Measurements from ENCODE around the gene ABCG4.
A peak's percentile ranks its signal among the peaks of the same experiment; 100 is the strongest.
"Not testable (repeated sequence)": the region's sequence is repeated elsewhere in the genome, so short reads cannot be mapped to it uniquely, and the experiment has no call there.

Gene ABCG4

GRCh38 chr11:119155733-119156492, 7.1 kb downstream of the ABCG4 start:
- DNase-seq, result no peak

DNA sequence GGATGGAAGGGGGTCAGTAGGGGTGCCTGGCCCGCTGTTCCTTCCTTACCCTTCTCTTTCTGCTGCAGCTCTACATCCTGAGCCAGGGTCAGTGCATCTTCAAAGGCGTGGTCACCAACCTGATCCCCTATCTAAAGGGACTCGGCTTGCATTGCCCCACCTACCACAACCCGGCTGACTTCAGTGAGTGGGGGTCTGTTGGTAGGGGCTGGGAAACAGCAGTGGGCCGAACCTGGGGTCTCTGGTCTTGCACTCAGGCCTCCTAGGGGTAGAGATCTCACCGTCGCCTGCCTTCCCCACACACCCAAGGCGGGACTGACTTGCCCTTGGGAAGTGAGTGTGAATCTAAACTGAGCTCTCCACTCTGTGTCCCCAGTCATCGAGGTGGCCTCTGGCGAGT, 7.6 kb downstream of the ABCG4 start:
- DNase-seq, result no peak

DNA sequence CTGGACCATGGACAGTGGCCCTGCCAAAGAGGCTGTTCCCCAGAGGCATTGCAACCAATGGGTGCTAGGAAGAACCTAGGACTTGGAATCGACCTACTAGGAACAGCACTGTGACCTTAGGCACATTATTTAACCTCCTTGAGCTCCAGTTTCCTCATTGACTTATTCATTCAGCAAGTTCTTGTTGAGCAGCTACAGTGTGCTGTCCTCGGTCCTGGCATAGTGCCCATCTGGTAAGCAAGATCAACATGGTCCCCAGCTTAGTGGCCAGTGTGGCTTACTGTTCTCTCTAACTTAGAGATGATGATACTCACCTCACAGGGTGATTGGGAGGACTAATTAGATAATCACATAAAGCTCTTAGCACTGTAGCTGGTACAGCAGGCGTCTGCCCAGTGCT, 8.2 kb downstream of the ABCG4 start:
- DNase-seq, result no peak

DNA sequence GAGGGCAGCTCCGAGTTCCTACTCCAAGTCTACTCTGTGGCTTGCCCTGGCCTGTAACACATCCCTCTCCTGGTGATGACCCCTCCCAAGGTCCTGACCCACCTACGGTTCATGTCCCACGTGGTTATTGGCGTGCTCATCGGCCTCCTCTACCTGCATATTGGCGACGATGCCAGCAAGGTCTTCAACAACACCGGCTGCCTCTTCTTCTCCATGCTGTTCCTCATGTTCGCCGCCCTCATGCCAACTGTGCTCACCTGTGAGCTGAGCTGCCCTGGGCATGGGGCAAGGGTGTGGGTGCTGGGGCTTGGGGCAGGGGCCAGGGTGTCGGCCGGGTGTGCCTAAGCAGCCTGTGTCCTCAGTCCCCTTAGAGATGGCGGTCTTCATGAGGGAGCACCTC, 9.6 kb downstream of the ABCG4 start:
- no peak for DNase-seq

DNA sequence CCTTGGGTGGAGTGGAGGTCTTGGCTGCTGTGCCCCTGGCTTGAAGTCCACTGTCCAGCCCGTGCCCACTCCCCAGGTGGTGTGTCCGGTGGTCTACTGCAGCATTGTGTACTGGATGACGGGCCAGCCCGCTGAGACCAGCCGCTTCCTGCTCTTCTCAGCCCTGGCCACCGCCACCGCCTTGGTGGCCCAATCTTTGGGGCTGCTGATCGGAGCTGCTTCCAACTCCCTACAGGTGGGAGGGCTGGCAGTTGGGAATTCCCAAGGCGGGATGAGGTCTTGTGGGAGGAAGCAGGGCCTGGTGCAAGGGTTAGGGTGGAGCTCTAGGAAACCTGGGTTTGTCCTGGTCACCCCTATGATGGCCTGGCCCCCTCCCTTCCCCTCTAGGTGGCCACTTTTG, 11.3 kb downstream of the ABCG4 start:
- DNase-seq, result no peak

- no peak for DNase-seq
These were observed 13.0 kb downstream of the ABCG4 start for GRCh38 chr11:119161871-119162270.

- no peak for DNase-seq
These were observed 17.7 kb downstream of the ABCG4 start for GRCh38 chr11:119166368-119167076.

- DNase-seq, result not testable (repeated sequence)
These were observed 18.2 kb downstream of the ABCG4 start for GRCh38 chr11:119167077-119167458.

- DNase-seq, result no peak
These were observed 19.1 kb downstream of the ABCG4 start for GRCh38 chr11:119167933-119168332.

- DNase-seq, result peak; percentile 86
These were observed 19.8 kb downstream of the ABCG4 start, which contains the start of gene NLRX1 for GRCh38 chr11:119168471-119169281. Gene NLRX1 (plus strand): TSS chr11:119168725. CDS start chr11:119171404, 2,679 bp downstream.

DNA sequence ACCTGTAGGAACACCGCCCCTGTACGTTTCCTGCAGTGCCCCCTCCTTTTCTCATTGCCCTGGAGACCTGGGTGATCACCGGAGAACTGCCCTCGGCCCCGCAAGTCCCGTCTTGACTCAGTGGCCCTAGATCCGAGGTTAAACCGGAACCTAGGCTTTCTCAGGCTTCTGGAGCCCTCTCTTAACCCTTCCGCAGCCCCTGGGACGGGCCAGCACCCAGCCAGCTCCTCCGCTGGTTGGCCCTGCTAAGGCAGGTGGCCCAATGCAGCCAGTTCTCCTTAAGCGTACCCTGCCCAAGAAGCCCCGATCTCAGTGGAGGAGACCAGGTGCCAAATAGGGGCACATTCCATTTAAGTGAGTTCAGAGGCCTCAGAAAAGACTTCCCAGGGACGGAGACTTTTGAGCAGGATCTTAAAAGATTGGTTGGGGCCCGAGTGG, 20.4 kb downstream of the ABCG4 start:
- DNase-seq, result peak; percentile 35

DNA sequence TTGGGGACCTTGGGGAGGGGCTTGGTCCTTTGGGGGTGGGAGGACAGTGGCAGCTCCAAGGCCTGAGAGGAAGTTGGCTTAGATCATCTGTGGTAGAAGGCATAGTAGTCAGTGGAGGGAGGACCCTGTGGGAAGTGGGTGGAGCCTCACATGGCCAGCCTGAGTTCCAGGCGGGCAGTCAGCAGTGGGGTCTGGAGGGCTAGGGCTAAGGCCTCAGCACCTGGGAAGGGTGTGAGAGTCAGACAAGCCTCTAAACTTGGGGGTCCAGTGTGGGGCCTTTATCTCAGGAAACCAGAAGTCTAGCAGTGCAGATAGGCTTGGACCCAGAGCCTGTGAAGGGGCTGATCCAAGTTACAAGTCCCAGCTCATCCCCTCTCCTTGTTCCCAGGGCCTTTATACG, 23.7 kb downstream of the ABCG4 start:
- no peak for DNase-seq

DNA sequence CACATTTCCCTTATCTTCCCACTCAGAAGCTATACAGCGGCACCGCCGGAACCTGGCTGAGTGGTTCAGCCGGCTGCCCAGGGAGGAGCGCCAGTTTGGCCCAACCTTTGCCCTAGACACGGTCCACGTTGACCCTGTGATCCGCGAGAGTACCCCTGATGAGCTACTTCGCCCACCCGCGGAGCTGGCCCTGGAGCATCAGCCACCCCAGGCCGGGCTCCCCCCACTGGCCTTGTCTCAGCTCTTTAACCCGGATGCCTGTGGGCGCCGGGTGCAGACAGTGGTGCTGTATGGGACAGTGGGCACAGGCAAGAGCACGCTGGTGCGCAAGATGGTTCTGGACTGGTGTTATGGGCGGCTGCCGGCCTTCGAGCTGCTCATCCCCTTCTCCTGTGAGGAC, 24.6 kb downstream of the ABCG4 start:
- no peak for DNase-seq

GRCh38 chr11:119175493-119176077, 26.7 kb downstream of the ABCG4 start:
- no peak for DNase-seq

DNA sequence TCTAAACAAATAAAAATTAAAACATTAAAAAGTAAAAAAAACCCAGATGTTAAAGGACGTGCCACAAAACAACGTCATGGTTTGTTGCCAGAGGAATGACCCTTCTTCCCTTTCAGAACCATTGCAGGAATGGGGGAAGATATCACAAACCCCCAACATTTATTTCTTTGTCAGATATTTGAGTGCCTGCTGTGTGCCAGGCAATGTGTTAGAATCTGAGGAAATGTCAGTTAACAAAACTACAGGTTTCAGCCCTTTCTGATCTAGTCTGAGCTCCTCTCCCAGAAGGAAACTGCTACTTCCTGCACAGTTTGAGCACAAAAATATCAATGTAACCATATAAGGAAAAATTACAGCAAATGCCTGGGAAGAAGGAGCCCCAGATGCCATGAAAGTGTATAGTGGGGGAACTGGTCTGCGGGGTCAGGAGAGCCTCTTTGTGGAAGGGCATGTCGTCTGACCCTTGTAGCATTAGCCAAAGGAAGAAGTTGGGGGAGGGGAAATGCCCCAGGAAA, 29.4 kb downstream of the ABCG4 start:
- no peak for DNase-seq

- no peak for DNase-seq
These were observed 30.5 kb downstream of the ABCG4 start for GRCh38 chr11:119179342-119179741.

- DNase-seq, result no peak
These were observed 31.1 kb downstream of the ABCG4 start for GRCh38 chr11:119179983-119180382.

DNA sequence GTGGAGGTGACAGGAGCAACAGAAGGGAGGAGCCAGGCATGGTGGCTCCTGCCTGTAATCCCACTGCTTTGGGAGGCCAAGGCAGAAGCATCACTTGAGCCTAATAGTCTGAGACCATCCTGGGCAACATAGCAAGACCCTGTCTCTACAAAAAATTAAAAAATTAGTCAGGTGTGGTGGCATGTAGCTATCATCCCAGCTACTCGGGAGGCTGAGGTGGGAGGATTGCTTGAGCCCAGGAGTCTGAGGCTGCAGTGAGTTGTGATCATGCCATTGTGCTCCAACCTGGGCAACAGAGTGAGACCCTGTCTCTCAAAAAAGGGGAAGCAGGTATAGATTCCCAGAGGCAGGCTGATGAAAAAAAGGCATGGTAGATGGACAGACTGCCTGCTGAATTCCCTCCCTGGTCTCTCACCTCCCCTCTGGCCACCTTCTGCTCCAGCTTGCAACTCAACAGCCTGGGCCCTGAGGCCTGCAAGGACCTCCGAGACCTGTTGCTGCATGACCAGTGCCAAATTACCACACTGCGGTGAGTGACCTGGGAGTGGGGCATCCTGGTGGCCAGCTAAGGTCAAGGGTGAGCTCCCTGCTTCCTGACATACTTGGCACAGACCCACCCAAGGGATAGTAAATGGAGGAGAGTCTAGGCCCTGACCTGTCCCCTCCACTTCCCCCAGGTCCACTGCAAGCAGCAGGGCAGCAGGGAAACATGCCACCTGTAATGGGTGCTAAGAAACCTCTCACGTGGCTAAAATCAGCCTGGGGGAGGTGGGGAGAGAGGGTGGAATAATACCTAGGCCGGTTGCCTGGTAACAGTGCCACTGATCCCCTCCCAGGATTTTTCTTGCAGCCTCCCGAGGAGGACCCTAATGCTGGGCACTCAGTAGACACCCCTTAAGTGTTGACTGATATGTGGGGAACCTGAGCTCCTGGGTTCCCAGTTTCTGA, 32.2 kb downstream of the ABCG4 start:
- DNase-seq, result no peak

- no peak for DNase-seq
These were observed 33.0 kb downstream of the ABCG4 start for GRCh38 chr11:119181677-119182412.

- DNase-seq, result not testable (repeated sequence)
These were observed 35.5 kb downstream of the ABCG4 start for GRCh38 chr11:119184399-119184798.
